GM19455 (cell line): Measurements from ENCODE around the gene LRRC34.

Source experiments
- ATAC-seq: cut with Tn5 transposase; IDR thresholded peaks from one replicate; pipeline ENCODE4 v1.9.1; 2021; ENCODE audit not compliant: unreplicated experiment

Gene LRRC34

DNA sequence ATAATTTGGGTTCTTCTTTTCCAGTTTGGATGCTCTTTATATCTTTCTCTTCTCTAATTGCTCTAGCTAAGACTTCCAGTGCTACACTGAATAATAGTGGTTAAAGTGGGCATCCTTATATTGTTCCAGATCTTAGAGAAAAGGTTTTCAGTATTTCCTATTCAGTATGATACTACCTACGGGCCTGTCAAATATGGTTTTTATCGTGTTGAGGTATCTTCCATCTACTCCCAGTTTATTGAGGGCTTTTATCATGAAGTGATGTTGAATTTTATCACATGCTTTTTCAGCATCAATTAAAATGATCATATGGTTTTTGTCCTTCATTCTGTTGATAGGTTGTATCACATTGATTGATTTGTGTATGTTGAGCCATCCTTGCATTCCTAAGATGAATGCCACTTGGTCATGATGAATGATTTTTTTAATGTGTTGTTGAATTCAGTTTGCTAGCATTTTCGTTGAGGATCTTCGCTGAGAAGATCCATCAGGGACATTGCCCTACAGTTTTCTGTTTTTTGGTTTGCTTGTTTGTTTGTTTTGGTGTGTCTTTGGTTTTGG lies 3.0 kb upstream of the LRRC34 start:
- no peak for ATAC-seq

DNA sequence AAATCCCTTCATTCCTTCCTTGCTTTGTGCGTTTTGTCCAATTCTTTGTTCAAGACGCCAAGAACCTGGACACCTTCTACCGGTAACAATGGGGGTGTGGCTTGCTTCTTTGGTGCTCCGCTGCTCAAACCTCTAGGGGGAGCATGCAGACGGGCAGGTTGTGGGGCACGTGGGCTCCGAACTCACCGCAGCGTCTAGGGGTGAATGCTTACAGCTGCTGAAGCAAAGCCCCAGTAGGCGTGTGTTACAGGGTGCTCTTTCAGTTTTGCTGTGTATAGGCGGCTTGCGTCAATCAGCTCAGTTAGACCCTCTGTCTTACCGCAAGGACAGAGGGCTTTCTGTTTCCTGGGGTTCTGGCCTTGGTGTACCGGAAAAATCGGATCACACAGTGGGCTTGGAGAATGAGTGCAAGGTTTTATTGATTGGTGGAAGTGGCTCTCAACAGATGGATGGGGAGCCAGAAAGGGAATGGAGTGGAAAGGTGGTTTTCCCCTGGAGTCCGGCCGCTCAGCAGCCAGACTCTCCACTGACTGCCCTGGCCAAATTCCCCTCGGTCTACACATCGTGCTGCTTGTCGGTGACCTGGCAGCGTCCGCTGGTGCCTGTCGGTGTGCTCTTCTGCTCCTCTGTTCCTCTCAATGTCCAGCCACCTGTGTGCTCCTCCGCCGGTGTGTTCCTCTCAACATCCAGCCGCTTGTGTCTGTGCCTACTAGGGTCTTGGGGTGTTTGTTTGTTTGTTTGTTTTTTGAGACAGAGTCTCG lies 1.2 kb upstream of the LRRC34 start:
- ATAC-seq: peak; percentile 87

- ATAC-seq: no peak
Measured at GRCh38 chr3:169813278-169813677, 574 bp upstream of the LRRC34 start.

GRCh38 chr3:169811631-169812331 lies 923 bp downstream of the LRRC34 start:
- peak; percentile 13 for ATAC-seq

- no peak for ATAC-seq
Measured at GRCh38 chr3:169809230-169809795, 3.4 kb downstream of the LRRC34 start.

DNA sequence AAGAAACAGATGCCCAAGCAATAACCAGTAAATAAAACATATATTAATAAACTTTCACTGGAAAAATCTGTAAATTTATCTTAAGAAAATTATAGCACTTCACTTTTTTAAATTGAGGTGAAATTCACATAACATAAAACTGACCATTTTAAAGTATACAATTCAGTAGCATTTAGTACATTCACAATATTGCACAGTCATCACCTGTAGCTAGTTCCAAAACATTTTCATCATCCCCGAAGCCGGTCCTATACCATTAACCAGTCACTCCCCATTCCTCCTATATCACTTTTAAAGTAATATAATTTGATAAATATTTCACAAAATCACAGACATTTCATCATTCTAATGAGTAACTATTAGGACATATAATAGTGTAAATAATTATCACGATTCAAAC lies 8.0 kb downstream of the LRRC34 start:
- no peak for ATAC-seq

GRCh38 chr3:169792359-169792758 lies 20.3 kb downstream of the LRRC34 start:
- no peak for ATAC-seq

DNA sequence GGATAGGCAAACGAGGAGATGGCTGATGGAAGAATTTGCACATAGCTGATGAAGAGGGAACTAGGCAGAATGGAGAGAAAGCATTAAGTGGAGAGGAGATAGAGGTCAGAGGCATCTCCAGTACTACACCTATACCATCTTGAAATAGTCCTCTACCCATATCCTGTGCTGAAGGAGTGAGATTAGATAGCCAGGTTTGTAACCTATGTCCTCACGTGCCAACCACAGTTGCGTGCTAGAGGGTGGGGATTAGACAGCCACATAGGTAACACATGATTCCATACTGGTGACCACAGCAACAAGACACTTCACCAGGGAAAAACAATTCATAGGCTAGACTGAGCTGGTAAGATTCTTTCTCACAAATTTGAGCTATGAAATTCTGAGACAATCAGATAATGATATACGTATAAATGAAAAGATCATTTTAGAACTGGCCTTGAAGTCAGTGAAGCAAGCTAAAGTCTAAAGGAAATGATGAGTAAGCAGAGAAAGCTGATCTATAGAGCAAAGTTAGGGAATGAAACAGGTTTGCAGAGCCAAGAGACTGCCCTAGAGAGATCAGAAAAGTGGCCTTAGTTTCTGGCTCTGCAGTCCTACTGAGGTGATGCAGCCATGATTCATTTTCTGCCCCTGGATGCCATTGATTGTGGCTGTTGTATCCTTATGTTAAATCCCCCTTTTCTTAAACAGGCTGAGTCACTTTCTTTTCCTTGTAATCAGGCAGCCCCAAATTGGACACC lies 21.8 kb downstream of the LRRC34 start:
- ATAC-seq: no peak

- no peak for ATAC-seq
Measured at GRCh38 chr3:169790219-169790618, 22.5 kb downstream of the LRRC34 start.

DNA sequence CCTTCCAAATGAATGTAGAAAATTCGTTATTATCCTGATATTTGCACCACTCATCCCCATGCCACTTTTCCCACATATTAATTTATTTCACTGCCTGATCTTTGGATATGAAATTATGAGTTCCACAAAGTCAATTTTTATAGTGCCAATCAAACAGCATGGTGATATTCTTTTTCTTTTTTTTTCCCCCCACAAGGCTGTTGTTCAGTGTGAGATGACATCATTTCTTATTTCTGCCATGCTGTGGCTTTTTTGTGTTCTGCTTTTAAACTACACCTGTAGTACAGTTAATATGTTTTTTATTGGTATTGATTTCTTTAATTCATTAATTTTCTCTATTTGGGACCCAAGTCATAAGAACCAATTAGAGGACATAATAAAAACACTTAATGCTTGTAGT lies 24.9 kb downstream of the LRRC34 start:
- ATAC-seq: no peak

- ATAC-seq: no peak
Measured at GRCh38 chr3:169787120-169787519, 25.6 kb downstream of the LRRC34 start.

DNA sequence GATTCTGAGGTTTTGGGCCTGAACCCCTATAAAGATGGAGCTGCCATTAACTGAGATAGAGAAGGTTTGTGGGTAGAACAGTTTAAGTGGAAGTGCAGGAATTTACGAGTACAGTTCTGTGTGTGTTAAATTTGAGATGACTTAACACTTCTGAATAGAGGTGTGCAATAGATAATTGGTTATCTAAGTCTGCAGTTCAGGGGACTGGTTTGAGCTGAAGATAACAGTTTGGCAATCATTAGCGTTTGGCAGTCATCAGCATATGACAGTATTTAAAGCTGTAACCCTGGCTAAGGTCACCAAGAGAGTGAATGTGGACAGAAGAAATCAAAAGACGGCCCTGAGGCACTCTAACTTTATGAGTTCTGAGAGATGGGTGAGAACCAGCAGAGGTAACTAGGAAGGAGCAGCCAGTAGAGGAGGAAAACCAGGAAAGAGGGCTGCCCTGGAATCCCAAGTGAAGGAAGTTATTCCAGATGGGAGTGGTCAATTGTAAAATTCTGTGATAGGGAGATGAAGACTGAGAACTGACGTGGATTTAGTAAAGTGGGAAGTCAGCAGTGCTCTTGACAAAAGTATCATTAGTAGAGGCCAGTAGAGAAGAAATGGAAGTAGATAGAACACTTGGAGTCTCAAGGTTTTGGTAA lies 31.4 kb downstream of the LRRC34 start:
- no peak for ATAC-seq

- no peak for ATAC-seq
Measured at GRCh38 chr3:169780742-169781141, 32.0 kb downstream of the LRRC34 start.

GRCh38 chr3:169777822-169778221 lies 34.9 kb downstream of the LRRC34 start:
- no peak for ATAC-seq

DNA sequence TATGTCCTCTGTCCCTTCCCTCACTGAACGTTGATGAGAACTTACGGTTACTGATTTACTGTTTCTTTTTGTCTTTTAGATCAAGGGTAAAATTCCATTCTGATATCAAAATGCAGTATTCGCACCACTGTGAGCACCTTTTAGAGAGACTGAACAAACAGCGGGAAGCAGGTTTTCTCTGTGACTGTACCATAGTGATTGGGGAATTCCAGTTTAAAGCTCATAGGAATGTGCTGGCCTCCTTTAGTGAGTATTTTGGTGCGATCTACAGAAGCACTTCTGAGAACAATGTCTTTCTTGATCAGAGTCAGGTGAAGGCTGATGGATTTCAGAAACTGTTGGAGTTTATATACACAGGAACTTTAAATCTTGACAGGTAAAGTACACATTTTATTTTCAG lies 38.5 kb downstream of the LRRC34 start:
- no peak for ATAC-seq

DNA sequence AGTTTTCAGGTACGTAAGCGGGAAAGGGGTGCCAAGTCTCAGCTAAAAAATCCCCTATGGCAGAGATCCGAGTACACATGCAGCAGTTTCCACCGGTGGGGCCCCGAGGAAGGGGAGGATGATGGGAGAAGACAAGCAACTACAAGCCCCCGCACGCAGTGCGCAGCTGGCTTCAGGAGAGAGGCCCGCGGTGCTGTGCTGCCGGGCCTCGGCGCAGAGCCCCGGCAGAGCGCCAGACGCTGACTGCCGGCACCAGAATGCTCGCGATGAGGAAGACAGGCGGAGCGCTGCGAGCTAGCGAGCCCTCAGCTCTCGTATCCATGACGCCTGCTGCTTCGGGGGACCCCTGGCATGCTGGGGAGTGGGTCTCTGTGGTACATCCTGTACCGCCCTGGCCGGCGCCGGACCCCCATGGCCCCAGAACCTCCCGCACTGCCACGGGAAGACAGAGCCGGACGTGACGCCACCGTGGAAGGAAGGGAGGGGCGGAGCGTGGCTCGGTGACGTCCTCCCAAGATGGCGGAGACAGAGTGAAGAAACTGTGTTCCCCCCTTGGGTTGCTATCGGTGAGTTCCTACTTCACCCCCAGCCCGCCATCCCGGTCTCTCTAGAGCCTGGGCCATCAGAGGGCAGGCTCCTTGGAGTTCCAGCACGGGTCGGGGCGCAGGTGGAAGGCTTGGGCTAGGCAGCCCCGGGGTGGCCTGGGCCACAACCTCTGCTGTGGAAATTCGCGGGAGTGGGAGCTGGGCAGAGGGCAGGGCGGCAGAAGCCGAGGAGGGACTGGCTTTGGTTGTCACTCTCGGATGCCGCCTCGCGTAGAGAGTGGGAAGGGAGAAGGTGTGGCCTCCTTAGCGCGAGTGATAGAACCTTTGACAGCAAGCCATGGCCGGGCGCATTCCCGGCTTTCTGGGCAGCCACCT lies 39.5 kb downstream of the LRRC34 start, which contains the start of gene MYNN:
MYNN (plus strand) TSS at position 500 of the 920 bp plus-strand sequence. CDS start 900 bp downstream, outside the sequence.
- peak; percentile 83 for ATAC-seq

GRCh38 chr3:169772305-169772896 lies 40.3 kb downstream of the LRRC34 start:
- ATAC-seq: peak; percentile 9

DNA sequence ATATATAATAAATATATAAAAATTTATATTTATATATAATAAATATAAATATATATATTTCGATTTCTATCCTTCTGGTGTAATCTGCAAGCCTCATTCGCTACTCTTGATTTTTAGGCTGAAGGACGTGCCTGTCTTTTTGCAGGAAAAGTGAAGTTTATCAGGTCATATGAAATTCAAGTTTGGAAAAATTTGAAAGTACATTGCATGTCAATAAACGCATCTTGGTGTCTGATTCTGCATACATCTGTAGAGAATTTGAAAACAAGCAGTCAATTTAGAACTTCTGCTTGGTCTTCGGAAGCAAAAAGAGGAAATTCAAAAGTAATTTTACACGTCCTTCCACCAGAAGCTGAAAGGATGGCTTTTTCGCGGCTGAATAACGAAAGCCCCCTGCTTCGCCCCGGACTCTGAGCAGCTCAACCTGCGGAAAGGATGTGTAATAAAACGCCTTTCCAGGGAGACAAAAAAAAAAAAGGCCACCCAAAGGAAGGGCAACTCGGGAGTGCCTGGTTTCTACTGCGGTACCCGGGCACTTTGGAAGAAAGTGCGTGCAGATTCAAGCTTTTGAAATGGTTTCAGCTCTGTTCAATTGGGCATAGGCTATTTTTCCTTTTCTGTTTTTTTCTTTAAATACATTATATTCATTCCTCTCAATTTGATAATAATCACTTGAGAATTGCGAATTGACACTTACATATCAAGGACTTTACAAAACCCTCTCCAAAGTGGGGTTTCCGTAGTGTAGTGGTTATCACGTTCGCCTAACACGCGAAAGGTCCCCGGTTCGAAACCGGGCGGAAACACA lies 41.0 kb downstream of the LRRC34 start:
- ATAC-seq: no peak
